A549 (cell line): ENCODE measurements around the gene INO80D.

Source experiments
- CEBPB ChIP-seq, 2 experiments: fragments of >200 bp in 1 of 2; sonication (Bioruptor Twin) in 1 of 2; formaldehyde crosslinking in 1 of 2; IDR thresholded peaks; 2 replicates each; pipeline ENCODE4 v1.6.1; 2012 to 2016
- CHD2 ChIP-seq: fragments of 150-350 bp; IDR thresholded peaks from 2 replicates; pipeline ENCODE4 v1.6.1; 2014; ENCODE audit warnings: low read length; ENCODE audit not compliant: partially characterized antibody
- CTCF ChIP-seq: fragments of >200 bp; sonication (Bioruptor Twin); formaldehyde crosslinking; IDR thresholded peaks from 3 replicates; pipeline ENCODE4 v1.5.1; 2016
- EP300 ChIP-seq, 2 experiments: fragments of >200 bp; sonication (Bioruptor Twin); formaldehyde crosslinking; IDR thresholded peaks; 2 replicates in 1 of 2; 3 replicates in 1 of 2; pipeline ENCODE4 v1.6.1; 2016 to 2017
- JUN ChIP-seq, 2 experiments: fragments of >200 bp; sonication (Bioruptor Twin); formaldehyde crosslinking; IDR thresholded peaks; 2 replicates in 1 of 2; 3 replicates in 1 of 2; pipeline ENCODE4 v1.6.1; 2016 to 2017
- MYC ChIP-seq: IDR thresholded peaks from 2 replicates; pipeline ENCODE4 v1.6.1; 2012; ENCODE audit warnings: mild to moderate bottlenecking, inconsistent platforms, low read length, improper control_type of control experiment, borderline replicate concordance
- POLR2A ChIP-seq: IDR thresholded peaks from 2 replicates; pipeline ENCODE4 v1.6.1; 2012; ENCODE audit warnings: mild to moderate bottlenecking, low read length
- POLR2AphosphoS2 ChIP-seq: conservative IDR thresholded peaks from 2 replicates; pipeline ENCODE4 v1.6.1; 2012; ENCODE audit warnings: low read length, improper control_type of control experiment, inconsistent platforms
- RAD21 ChIP-seq, 2 experiments: fragments of >200 bp in 1 of 2; sonication (Bioruptor Twin) in 1 of 2; formaldehyde crosslinking in 1 of 2; IDR thresholded peaks in 1 of 2; conservative IDR thresholded peaks in 1 of 2; 2 replicates in 1 of 2; 3 replicates in 1 of 2; pipeline ENCODE4 v1.6.1; 2012 to 2018; ENCODE audit warnings: inconsistent platforms in 1 of 2
- REST ChIP-seq: fragments of 200-600 bp; sonication (generic); IDR thresholded peaks from 2 replicates; pipeline ENCODE4 v1.6.1; 2016; ENCODE audit warnings: antibody characterized with exemption, mild to moderate bottlenecking, moderate library complexity
- TP53 ChIP-seq: fragments of 250-450 bp; sonication (Bioruptor Pico); IDR thresholded peaks from 2 replicates; pipeline ENCODE4 v1.5.0; 2021; ENCODE audit warnings: mild to moderate bottlenecking, moderate library complexity
- USF2 ChIP-seq: fragments of 450-650 bp; IDR thresholded peaks from 2 replicates; pipeline ENCODE4 v1.6.1; 2014; ENCODE audit warnings: antibody characterized with exemption
- ZSCAN20 ChIP-seq: fragments of 250-450 bp; sonication (Bioruptor Pico); IDR thresholded peaks from 2 replicates; pipeline ENCODE4 v1.8.0; 2022; ENCODE audit warnings: mild to moderate bottlenecking, moderate library complexity

- TF ChIP-seq CTCF, result no peak
- no peak for TF ChIP-seq POLR2AphosphoS2
- no peak for TF ChIP-seq REST
- no peak for TF ChIP-seq CHD2
- no peak for TF ChIP-seq TP53 (CRISPR knock-in tag)
- no peak for TF ChIP-seq JUN (IDR thresholded peaks at IDR 0.05)
- TF ChIP-seq POLR2A, result no peak
- TF ChIP-seq USF2, result no peak
- TF ChIP-seq EP300 (IDR thresholded peaks at IDR 0.05), result no peak
- no peak for TF ChIP-seq MYC
- no peak for TF ChIP-seq CEBPB (IDR thresholded peaks at IDR 0.05)
- TF ChIP-seq ZSCAN20, result no peak
- TF ChIP-seq RAD21 (conservative IDR thresholded peaks at IDR 0.05 in 1 of 2, IDR thresholded peaks at IDR 0.05 in 1 of 2), result no peak
These were observed 2.2 kb downstream of the INO80D start for GRCh38 chr2:206083602-206084438.
